ENCODE data around the gene KIF5A. TPM values are rescaled to one million over a fixed set of nuclear protein-coding genes. Genes with fewer than 3 reads are reported as not detected.

Gene KIF5A
- total and polyA plus RNA-seq, 2 of the 13 experiments (the other 11 are each of a cell fraction or from before 2014, with no cell fraction given) = 1.6 to 11.9 TPM

GRCh38 chr12:57549909-57550640 is at the start of gene KIF5A (continued):
- TF ChIP-seq ZNF3 (CRISPR knock-in tag; IDR thresholded peaks at IDR 0.05) (no peak), CERS6 (CRISPR knock-in tag; IDR thresholded peaks at IDR 0.05) (no peak), SNAPC2 (CRISPR knock-in tag; IDR thresholded peaks at IDR 0.05) (no peak), RBFOX2 (IDR thresholded peaks at IDR 0.05; ENCODE audit: low read depth, low read length) (peak; percentile 56), GMEB2 (CRISPR knock-in tag; IDR thresholded peaks at IDR 0.05; ENCODE audit: low read depth) (no peak), HINFP (CRISPR knock-in tag; IDR thresholded peaks at IDR 0.05; ENCODE audit: low read depth) (no peak), KAT7 (CRISPR knock-in tag; IDR thresholded peaks at IDR 0.05; ENCODE audit: borderline replicate concordance) (peak; percentile 36; the same call in 1 of the 2 replicates), NFKB2 (CRISPR knock-in tag; IDR thresholded peaks at IDR 0.05; ENCODE audit: borderline replicate concordance) (peak; percentile 35; the same call in 1 of the 2 replicates), YY1 (IDR thresholded peaks at IDR 0.05; ENCODE audit: insufficient read depth, insufficient replicate concordance, low read depth, low read length) (peak; percentile 28), ZNF652 (CRISPR knock-in tag; IDR thresholded peaks at IDR 0.05; ENCODE audit: borderline replicate concordance, low read depth) (no peak), MYC (CRISPR knock-in tag; IDR thresholded peaks at IDR 0.05; ENCODE audit: borderline replicate concordance) (0 out of 2 replicates have a peak, but pooled peaks have one; percentile 21), KDM2A (CRISPR knock-in tag; IDR thresholded peaks at IDR 0.05; ENCODE audit: borderline replicate concordance, low read depth) (peak; percentile 51; the same call in 1 of the 2 replicates), LCORL (IDR thresholded peaks at IDR 0.05) (no peak), LCORL (CRISPR knock-in tag; IDR thresholded peaks at IDR 0.05) (0 out of 2 replicates have a peak, but pooled peaks have one; percentile 25), ZNF687 (CRISPR knock-in tag; IDR thresholded peaks at IDR 0.05) (peak; percentile 65), PHF8 (CRISPR knock-in tag; IDR thresholded peaks at IDR 0.05) (peak; percentile 31; the same call in 1 of the 2 replicates), ZFP36L2 (CRISPR knock-in tag; IDR thresholded peaks at IDR 0.05) (no peak), SAP130 (CRISPR knock-in tag; IDR thresholded peaks at IDR 0.05; ENCODE audit: low read depth) (peak; percentile 60; the same call in 1 of the 2 replicates), UBTF (CRISPR knock-in tag; IDR thresholded peaks at IDR 0.05) (peak; percentile 64)
